Stomach (tissue), 4 donors: Measurements from ENCODE around the gene SLC35F5.

ENCODE experiments used
- POLR2AphosphoS5 ChIP-seq, 3 donors: sonication (generic); formaldehyde crosslinking; IDR thresholded peaks; one replicate each; pipeline ENCODE4 v1.6.1; 2016; ENCODE audit warnings: antibody characterized with exemption in 3 of 3
- TF ChIP-seq, protein P1 (sequence below), 7 experiments: fragments of 450-650 bp in 4 of 7; fragments of 200-600 bp in 3 of 7; sonication (generic) in 3 of 7; IDR thresholded peaks; one replicate each; pipeline ENCODE4 v1.5.1; 2016 to 2019; ENCODE audit warnings: antibody characterized with exemption in 7 of 7, control low read depth in 2 of 7, mild to moderate bottlenecking in 1 of 7

- no peak for TF ChIP-seq POLR2AphosphoS5 (IDR thresholded peaks at IDR 0.05)
- TF ChIP-seq, protein P1, sequence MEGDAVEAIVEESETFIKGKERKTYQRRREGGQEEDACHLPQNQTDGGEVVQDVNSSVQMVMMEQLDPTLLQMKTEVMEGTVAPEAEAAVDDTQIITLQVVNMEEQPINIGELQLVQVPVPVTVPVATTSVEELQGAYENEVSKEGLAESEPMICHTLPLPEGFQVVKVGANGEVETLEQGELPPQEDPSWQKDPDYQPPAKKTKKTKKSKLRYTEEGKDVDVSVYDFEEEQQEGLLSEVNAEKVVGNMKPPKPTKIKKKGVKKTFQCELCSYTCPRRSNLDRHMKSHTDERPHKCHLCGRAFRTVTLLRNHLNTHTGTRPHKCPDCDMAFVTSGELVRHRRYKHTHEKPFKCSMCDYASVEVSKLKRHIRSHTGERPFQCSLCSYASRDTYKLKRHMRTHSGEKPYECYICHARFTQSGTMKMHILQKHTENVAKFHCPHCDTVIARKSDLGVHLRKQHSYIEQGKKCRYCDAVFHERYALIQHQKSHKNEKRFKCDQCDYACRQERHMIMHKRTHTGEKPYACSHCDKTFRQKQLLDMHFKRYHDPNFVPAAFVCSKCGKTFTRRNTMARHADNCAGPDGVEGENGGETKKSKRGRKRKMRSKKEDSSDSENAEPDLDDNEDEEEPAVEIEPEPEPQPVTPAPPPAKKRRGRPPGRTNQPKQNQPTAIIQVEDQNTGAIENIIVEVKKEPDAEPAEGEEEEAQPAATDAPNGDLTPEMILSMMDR (IDR thresholded peaks at IDR 0.05), result no peak
Observed at GRCh38 chr2:113796592-113797175, 40.2 kb upstream of the SLC35F5 start.
